ENCODE results near the gene UROD.

The UROD gene

DNA sequence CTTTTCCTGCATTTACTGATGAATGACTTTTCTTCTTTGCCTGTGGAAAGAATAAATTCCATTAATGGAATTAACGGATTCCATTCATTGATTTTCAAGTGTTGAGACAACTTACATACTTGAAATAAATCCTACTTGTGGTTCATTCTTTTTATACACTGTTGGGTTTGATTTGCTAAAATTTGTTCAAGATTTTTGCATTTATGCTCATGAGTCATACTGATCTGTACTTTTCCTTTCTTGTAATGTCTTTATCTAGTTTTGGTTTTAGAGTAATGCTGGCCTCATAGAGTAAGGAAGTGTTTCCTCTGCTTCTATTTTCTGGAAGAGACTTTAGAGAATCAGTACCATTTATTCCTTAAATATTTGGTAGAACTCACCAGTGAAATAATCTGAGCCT is 14.4 kb downstream of the UROD start:
- no peak overlapping the region for H3K4me3 ChIP-seq (ENCODE audit: low read length)
- DNase-seq (ENCODE audit: low read depth): peak; percentile 48
- TF ChIP-seq, protein P1, sequence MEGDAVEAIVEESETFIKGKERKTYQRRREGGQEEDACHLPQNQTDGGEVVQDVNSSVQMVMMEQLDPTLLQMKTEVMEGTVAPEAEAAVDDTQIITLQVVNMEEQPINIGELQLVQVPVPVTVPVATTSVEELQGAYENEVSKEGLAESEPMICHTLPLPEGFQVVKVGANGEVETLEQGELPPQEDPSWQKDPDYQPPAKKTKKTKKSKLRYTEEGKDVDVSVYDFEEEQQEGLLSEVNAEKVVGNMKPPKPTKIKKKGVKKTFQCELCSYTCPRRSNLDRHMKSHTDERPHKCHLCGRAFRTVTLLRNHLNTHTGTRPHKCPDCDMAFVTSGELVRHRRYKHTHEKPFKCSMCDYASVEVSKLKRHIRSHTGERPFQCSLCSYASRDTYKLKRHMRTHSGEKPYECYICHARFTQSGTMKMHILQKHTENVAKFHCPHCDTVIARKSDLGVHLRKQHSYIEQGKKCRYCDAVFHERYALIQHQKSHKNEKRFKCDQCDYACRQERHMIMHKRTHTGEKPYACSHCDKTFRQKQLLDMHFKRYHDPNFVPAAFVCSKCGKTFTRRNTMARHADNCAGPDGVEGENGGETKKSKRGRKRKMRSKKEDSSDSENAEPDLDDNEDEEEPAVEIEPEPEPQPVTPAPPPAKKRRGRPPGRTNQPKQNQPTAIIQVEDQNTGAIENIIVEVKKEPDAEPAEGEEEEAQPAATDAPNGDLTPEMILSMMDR (conservative IDR thresholded peaks at IDR 0.05; ENCODE audit: low read depth, low read length): no peak

DNA sequence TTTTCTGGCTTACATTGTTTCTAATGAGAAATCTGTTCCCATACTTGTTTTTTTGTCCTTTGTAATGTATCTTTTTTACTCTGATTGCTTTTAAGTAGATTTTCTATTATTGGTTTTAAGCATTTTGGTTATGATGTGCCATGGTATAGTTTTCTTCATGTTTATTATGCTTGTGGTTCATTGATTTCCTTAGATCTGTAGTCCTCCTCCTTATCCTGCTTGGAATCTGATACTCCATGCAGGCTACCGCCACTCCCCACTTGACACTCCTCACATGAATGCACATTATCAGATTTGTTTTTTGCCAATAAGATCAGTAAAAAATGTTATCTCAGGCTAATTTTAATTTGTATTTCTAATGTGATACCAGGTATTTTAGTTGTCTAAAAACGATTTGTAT is 20.8 kb downstream of the UROD start:
- no peak for DNase-seq (ENCODE audit: low read depth)
- TF ChIP-seq, protein P1 (conservative IDR thresholded peaks at IDR 0.05; ENCODE audit: low read depth, low read length): no peak
- H3K4me3 ChIP-seq (ENCODE audit: low read length): no peak overlapping the region

DNA sequence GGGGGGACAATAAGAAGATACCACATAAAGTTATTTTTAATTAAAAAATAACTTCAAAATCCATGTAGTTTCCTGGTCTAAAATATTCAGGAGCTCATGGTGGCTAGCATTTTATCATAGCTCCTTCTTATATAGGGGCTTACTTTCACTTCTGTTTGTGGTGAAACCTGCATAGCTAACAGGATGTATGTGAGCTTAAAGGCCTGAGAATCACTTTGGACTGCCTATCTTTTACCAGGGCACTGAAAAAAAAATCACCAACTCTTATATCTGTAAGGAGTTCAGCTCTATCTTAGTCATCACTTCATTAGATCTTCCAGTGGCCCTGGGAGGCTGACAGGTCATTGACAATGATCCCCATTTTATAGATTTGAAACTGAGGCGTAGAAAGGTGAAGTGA is 21.3 kb downstream of the UROD start:
- no peak for DNase-seq (ENCODE audit: low read depth)
- H3K4me3 ChIP-seq (ENCODE audit: low read length): no peak overlapping the region
- TF ChIP-seq, protein P1 (conservative IDR thresholded peaks at IDR 0.05; ENCODE audit: low read depth, low read length): no peak

DNA sequence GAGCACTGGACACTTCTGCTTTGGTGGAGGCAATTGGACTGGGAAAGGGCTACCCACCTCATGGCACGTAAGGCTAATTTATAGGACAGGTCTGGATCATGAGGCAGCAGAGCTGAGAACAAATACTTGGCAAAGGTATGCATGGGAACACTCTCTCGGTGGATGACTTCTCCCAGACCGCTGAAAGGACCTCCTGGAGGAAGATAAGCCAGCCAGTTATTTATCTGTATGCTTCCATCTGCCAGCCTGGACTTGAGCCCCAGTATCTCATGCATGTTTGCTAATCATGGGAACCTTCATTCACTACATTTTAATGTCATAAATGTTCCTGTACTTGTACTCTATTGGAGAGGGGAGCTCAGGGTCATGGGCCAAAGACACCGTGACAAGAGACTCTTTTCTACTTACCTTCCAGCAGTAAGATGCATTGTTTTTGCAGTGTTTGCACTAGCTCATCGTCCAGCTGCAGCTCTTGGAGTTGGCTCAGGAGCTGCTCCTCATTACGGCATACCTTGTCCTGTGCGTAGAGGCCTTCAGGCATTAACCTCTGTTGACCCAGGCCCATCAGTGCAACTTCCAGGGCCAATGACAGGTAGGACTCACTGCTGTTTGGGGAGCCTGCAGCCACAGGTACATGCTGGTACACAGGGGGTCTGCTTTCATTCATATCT is 23.7 kb downstream of the UROD start:
- TF ChIP-seq, protein P1 (conservative IDR thresholded peaks at IDR 0.05; ENCODE audit: low read depth, low read length): no peak
- H3K4me3 ChIP-seq (ENCODE audit: low read length): no peak overlapping the region
- no peak for DNase-seq (ENCODE audit: low read depth)

DNA sequence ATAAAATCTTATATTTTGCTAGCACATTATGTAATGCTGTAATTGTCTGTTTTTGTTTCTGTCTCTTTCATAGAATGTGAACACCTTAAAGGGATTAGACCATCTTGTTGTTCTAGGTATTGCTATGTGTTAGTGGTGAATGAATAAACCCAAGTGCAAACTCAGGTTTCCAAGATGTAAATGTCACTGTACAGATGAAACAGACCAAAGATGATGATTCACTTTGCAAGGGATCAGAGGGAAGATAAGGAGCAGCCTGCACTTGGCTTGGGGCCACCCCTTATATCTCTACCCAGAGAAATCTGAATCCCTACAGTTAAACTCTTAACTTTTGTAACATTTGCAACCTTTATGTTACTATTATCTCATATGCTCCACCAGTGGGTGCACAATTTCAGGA is 25.4 kb downstream of the UROD start:
- no peak overlapping the region for H3K4me3 ChIP-seq (ENCODE audit: low read length)
- no peak for DNase-seq (ENCODE audit: low read depth)
- TF ChIP-seq, protein P1 (conservative IDR thresholded peaks at IDR 0.05; ENCODE audit: low read depth, low read length): no peak

DNA sequence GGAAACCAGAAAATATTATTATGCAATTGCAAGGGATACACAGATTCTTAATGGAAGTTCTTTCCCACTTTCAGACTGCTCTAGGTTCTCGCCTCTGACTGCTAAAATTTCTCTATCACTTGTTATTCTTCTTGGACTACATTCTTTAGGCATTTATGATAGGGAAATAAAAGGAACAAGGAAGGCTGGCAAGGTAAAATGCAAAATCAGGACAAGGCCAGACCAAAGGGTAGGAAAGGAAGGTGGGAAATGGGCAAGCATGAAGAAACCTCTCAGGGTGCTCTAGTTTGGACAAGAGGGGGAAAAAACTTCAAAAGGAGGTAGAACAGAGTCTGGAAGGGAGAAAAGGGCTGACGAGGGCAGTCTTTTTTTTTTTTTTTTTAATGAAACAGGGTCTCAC is 26.2 kb downstream of the UROD start:
- no peak overlapping the region for H3K4me3 ChIP-seq (ENCODE audit: low read length)
- DNase-seq (ENCODE audit: low read depth): no peak
- TF ChIP-seq, protein P1 (conservative IDR thresholded peaks at IDR 0.05; ENCODE audit: low read depth, low read length): no peak

DNA sequence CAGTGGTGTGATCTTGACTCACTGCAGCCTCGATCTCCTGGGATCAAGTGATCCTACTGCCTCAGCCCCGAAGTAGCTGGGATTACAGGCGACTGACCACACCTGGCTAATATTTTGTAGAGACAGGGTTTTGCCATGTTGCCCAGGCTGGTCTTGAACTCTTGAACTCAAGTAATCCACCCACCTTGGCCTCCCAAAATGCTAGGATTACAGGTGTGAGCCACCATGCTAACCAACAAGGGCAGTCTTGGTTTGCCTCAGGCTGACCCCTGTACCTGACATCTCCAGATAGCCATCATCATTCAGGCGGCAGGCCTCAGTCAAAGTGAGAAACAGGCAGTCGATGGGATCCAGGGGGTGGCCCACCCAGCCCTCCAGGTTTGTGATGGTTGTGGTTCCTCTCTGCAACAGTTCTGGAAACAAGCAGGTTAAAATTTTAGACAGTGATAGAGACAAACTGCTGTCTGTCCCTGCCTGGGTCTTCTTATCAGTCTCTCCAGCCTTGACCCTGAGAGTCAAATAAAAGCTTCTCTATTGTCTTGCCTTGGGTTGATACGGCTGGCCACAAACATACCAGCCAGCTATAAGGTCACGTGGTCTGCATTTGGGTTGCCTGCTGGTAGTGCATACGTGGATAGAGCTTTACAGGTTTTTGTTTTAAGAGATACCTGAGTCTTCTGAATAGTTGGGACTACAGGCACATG is 26.8 kb downstream of the UROD start:
- no peak for DNase-seq (ENCODE audit: low read depth)
- H3K4me3 ChIP-seq (ENCODE audit: low read length): no peak overlapping the region
- TF ChIP-seq, protein P1 (conservative IDR thresholded peaks at IDR 0.05; ENCODE audit: low read depth, low read length): no peak
